IPS DF 4.7 (cell line): Measurements from ENCODE around the gene DOCK10.
"Not testable (repeated sequence)": the region's sequence is repeated elsewhere in the genome, so short reads cannot be mapped to it uniquely, and the experiment has no call there.

ENCODE experiments used
- DNase-seq: peaks from one replicate; pipeline ENCODE4 v3.0.0-alpha.2; 2013; ENCODE audit warnings: low spot score; ENCODE audit errors: extremely low read depth

DOCK10 gene

GRCh38 chr2:225041851-225042799 lies at the start of gene DOCK10:
Gene DOCK10 (minus strand): TSS chr2:225042468. CDS start chr2:225042374, 94 bp downstream.
- no peak for DNase-seq

- DNase-seq = no peak
These were observed 49.1 kb upstream of the DOCK10 start for GRCh38 chr2:225091336-225091735.

DNA sequence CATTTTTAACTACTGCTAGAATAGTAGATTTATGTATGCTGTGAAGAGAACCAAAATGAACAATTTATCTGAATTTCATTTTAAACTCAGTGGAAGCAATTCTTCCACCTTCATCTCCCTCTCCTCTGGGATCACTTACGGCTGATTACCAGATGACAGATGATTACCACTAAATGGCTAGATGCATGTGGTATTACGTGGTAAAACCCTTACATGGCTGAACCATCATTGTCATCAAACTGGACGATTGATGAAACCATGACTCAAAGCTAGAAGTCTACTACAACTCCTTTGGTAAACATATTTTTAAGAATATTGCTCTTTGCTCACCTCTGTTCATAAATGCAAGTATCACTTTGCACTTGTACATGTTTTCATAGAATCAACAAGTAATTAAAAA lies 48.5 kb upstream of the DOCK10 start:
- DNase-seq = no peak

- no peak for DNase-seq
These were observed 44.6 kb upstream of the DOCK10 start for GRCh38 chr2:225086915-225087314.

GRCh38 chr2:225086439-225086838 lies 44.2 kb upstream of the DOCK10 start:
- DNase-seq = no peak

GRCh38 chr2:225083276-225083675 lies 41.0 kb upstream of the DOCK10 start:
- DNase-seq = no peak

DNA sequence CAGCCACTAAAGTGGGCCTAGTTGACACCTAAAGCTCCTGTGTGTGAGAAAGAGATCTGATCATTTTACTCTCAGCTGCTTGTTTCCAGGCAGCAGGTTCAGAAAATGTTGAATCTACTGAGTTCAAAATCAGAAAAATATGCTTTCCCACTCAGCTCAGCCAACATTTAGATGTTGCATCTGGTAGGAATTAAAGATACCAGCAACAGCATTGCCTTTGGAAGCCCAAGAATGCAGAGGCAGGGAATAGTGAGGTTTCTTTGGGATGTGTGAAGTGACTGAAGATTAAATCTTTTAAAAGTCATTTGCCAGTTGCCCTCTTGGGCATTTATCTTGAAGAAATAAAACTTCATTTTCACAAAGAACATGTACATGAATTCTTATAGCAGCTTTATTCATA lies 33.9 kb upstream of the DOCK10 start:
- DNase-seq = no peak

- no peak for DNase-seq
These were observed 32.8 kb upstream of the DOCK10 start for GRCh38 chr2:225074919-225075681.

DNA sequence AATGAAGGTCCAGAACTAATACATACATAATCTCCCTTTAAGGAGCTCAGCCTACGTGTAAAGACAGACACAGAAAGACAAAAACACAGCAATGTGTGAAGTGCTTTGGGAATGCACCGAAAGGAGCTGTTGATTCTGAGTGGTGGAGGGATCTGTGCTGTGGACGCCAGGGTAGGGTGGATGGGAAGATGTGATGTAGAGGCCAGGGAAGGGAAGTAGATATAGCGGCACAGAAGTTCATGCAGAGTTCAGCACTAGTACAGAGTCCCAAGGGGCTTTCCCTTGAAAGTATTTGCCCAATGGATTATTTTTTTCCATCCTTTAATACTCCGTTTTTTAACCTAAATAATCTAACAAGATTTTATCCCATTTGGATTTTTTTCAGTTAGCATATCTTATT lies 32.1 kb upstream of the DOCK10 start:
- DNase-seq = no peak

DNA sequence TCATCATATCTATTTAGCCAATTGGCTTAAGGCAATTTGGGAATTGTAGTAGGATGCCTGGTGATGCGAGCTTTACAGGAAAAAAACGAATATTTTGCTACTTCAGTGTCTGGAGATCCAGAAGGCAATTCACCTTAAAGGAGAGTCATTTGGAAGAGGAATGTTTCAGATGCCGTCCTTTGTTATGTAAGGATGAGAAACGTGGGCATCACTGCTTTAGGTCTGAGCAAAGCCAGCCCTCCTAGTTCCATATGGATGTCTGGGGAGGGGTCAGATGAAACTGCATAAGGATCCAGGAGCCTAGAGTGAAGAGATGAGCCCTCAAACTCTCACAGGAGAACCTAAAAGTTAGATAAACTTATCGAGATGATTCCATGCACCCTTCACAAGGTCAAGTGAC lies 30.9 kb upstream of the DOCK10 start:
- no peak for DNase-seq

DNA sequence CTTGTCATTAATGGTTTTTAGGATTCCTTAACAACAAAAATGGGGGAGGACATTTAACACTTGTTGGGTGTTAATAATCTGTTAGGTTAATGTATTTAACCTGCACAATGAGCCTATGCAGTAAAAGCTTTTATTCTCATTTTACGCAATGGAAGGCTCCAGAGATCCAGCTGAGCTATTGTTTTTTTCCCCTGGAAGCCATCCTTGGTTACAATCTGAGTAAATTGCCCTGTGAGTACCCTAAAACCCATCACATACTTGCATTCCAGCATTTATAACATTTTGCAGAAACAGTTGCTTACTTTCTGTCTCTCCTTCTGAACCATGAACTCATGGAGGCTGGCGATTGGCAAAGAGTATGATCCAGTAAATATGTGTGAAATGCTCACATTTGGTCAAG lies 30.2 kb upstream of the DOCK10 start:
- DNase-seq = no peak

DNA sequence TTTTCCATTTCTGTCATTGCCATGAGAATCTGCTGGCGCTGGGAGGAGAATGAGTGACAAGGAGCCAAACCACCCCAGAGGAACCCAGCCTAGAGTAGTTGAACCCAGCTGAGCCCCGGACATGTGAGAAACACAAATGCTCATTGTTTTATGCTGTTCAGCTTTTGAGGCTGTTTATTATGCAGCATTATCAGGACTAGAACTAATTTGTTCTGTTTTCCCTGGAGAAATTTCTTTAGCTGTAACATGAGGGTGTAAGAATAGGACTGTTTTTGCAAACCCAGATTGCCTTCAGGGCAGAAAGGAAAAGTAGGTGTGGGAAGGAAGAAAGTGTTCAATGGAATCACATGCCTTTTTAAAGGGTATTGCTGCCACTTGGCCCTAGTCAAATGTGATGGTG lies 28.5 kb upstream of the DOCK10 start:
- no peak for DNase-seq

GRCh38 chr2:225069966-225070365 lies 27.7 kb upstream of the DOCK10 start:
- DNase-seq = no peak

GRCh38 chr2:225069477-225069876 lies 27.2 kb upstream of the DOCK10 start:
- no peak for DNase-seq

GRCh38 chr2:225065882-225066281 lies 23.6 kb upstream of the DOCK10 start:
- DNase-seq = no peak

DNA sequence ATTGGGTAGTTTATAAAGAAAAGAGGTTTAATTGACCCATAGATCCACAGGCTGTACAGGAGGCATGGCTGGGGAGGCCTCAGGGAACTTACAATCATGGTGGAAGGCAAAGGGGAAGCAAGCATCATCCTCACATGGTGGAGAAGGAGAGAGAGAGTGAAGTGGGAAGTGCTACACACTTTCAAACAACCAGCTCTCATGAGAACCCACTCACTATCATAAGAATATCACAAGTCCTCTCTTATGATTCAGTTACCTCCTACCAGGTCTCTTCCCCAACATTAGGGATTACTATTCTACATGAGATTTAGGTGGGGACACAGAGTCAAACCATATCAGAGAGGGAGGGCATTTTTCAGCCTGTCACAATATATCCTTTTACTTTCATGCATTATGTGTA lies 22.7 kb upstream of the DOCK10 start:
- no peak for DNase-seq

DNA sequence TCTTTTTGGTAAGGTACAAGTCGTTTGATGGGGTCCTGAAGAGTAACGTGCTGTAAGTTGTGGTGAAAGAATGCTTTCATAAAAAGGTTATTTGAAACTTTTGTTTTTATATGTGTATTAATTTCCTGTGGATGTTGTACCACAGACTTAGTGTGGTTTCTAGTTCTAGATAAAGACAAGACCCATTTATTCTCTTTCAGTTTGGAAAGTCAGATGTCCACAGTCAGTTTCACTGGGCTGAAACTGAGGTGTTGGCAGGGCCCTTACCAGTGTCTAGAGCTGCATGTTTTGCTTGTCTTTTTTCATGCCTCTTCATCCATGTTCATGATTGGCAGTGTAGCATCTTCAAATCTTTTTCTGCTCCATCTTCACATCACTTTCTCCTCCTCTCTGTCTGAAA lies 22.1 kb upstream of the DOCK10 start:
- no peak for DNase-seq

DNA sequence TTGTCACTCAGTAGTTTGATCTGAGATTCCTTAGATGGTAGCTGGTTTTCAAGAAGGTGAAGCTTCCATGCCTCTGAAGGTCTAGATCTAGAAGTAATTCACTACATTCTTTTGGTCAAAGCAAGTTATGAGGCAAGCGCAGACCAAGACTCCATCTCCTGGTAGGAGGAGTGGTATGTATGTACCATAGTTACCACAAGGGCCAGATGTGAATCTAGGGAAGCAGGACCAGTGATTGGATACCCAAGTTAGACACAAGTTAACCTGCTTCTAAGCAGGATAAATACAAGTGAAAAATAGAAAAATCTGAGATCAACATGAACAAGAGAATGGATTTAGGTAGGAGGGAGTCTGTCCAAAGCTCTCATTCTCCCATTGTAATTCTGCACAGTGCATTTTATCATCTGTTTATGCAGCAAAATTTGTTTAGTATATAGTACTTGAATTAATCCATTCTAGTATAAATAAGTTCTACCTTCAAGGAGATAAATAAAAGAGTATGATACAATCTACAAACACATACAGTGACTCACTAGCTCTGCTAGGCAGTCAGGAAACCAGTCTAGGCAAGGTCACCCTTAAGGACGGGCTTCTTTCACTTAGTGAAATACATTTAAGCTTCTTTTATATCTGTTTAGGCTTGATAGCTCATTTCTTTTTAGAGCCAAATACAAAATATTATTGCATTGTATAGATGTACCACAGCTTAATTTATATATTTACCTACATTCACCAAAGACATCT lies 14.2 kb upstream of the DOCK10 start:
- DNase-seq = no peak

GRCh38 chr2:225055714-225056113 lies 13.4 kb upstream of the DOCK10 start:
- DNase-seq = no peak

- no peak for DNase-seq
These were observed 10.4 kb upstream of the DOCK10 start for GRCh38 chr2:225052703-225053102.

DNA sequence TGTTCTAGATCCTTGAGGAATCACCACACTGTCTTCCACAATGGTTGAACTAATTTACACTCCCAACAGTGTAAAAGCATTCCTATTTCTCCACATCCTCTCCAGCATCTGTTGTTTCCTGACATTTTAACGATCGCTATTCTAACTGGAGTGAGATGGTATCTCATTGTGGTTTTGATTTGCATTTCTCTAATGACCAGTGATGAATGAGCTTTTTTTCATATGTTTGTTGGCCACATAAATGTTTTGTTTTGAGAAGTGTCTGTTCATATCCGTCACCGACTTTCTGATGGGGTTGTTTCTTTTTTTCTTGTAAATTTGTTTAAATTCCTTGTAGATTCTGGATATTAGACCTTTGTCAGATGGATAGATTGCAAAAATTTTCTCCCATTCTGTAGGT lies 5.2 kb upstream of the DOCK10 start:
- DNase-seq = not testable (repeated sequence)

DNA sequence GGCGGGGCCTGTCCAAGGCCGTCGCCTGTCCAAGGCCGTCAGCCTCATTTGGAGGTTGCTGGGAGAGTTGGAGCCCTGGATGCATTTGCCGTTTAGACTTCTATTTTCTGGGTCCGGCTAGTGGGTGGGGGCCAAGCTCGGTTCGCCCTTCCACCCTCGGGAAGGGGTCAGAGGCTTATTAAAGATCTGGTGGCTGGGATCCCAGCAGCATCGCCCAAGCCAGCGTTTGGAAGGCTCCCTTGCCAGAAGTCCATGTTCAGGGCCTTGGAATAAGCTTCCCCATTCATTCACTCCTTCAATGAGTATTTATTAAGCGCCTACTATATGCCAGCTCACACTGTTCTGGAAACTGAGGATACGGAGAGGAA lies 516 bp upstream of the DOCK10 start:
- DNase-seq = no peak
